GDM1 (cell line): ENCODE results near the gene EFCAB8.
A peak's percentile ranks its signal among the peaks of the same experiment; 100 is the strongest.
"Not testable (repeated sequence)": the region's sequence is repeated elsewhere in the genome, so short reads cannot be mapped to it uniquely, and the experiment has no call there.

ENCODE experiments used
- DNase-seq: peaks from one replicate; lab custom pipeline; 2025; lab: John Stamatoyannopoulos, UW

Gene EFCAB8

DNA sequence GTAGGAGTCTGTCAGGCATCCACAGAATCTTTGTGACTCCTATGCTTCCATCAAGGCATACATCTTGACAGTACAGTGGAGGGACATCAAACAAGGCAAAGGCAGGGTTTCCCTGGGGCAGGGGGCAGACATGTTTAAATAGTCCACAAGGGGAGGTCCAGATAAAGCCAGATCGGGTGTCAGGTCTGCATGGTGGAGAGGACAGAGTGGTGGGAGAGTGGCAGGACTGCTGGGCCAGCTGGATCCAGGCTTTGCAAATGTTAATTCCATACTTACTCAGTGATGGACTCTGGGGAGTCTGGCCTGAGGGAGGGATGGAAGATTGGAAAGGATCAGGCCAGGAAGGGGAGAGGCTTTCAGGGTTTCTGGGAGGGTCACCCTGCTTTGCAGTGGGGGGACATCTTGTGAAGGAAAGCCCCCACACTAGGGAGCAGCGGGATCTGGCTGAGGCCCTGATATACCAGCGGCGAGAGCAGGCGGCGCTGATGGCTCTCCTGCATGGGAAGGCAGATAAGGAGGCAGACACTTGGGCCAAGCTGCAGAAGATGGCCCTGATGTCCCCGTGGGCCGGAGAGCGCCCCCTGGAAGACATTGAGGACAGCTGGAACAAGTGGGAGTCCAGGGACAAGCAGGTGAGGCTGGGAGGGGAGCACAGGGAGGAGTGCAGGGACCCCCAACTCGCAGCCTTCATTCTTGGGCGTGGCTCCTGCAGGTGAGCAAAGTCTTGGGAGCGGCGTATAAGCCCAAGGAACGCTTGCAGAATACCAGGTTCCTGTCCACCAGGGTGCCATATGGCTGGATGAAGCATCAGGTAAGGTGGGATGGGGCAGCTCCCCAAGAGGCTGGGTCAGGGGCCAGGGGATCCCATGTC lies 100.9 kb downstream of the EFCAB8 start:
- no peak for DNase-seq

GRCh38 chr20:32960222-32960518 lies 101.4 kb downstream of the EFCAB8 start:
- no peak for DNase-seq

GRCh38 chr20:32960849-32961731 lies 102.4 kb downstream of the EFCAB8 start:
- no peak for DNase-seq

DNA sequence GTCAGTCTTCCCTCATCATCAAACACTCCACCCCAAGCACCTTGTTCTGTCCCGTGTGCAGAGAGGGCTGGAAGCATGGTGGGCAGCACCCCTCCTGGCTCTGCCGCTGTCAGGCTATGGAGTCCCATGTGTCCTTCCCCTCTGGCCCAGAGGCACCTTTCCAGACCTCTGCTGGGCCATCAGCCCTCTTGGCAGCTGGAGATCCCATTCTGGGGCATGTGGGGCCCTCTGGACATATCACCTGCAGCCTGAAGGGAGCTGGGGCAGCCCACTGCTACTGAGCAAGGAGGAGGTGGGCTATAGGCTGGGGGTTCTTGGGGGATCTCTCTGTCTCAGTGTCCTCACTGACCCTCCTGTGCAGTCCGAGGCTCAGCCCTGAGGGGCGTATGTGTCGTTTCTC lies 103.3 kb downstream of the EFCAB8 start:
- DNase-seq, result no peak

GRCh38 chr20:32962646-32963045 lies 103.9 kb downstream of the EFCAB8 start:
- DNase-seq, result not testable (repeated sequence)

DNA sequence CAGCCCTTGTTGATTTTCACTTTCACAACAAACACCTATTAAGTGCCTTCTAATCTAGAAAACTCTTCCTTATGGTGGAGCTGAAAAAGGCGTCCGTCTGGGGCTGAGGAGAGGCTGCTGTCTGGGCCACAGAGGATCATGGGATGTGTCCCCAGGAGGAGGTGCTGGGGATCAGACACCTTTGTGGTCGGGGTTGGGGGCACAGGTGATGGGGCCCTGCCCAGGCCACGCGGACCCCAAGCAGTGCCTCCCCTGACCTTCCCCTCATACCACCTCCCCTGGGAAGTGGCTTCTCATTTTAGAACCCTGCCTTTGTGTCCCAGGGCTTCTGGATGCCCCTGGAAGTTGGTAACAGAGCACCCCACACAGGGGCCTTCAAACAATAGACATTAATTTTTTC lies 104.5 kb downstream of the EFCAB8 start:
- no peak for DNase-seq

- DNase-seq, result no peak
Measured at GRCh38 chr20:32964575-32964974, 105.9 kb downstream of the EFCAB8 start.

DNA sequence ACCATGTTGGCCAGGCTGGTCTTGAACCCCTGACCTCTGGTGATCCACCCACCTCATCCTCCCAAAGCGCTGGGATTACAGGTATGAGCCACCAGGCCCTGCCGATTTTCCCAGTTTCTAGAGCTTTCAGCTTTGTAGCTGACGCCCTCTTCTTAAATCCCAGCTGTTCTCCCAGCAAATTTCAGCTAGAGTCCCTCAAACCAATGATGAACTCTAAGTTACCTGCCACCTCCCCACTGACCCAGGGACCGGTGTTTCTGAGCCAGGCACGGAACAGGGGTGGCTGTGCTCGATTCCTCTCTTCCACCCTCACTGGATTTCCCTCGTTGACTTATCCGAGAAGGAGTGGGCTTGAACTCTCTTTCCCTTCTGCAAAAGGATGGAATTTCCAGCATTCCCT lies 106.4 kb downstream of the EFCAB8 start:
- DNase-seq, result no peak

- DNase-seq, result no peak
Measured at GRCh38 chr20:32965581-32966373, 107.1 kb downstream of the EFCAB8 start.

DNA sequence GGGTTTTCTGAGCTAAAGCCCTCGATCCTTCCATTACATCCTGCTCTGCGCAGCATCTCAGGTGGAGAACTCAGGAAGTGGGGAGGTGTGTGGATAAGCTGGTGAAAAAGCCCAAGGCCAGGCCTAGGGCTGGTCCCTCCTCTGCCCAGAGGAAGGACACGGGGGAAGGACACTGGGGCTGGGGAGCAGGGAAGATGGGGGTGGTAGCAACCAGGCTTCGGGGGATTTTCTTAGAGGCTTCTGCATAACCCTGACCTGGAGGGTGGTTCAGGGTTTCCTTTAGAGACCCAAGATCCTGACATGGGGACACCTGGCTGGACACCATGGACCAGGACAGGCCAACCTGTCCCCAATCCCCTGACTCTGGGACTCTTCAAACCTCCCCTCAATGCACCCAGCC lies 107.7 kb downstream of the EFCAB8 start:
- no peak for DNase-seq

DNA sequence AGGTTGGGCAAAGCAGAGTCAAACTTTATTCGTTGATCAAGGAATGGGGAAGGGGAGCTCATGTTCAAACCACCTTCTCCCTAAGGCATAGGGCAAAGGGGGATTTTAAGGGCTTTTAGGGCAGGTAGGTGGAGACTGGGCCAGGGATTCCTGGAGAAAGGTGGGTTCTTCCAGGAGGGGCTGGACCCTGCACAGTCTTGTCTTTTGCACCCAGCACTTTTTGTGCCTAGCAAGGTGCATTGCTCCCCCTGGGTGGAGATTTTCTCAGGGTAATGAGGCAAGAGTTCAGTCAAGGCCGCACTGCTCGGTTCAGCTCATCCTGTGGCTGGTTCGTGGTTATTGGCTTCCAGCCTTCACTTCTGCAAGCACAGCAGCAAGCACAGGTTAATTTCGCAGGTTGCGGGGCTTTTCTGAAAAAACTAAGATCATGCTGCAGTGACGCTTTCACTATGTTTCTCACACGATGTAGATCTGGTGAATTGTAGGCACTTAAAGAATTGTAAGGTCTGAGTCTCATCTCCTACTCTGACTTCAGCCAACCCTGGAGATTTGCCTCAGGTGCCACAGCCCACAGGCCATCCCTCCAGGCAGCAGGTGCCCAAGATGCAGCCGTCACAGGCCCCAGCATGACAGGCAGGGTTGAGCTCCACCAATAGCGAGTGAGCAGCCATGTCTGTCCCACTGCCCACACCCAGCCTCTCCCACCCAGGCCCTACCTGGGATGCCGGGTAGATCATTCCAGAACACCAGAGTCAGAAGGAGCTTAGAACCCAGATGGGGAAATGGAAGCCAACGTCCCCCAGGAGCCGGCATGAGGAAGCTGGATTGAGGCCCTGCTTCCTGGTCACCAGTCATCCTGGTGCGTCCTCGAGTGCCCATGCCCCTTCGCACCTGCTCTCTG lies 108.4 kb downstream of the EFCAB8 start:
- peak; percentile 27 for DNase-seq

GRCh38 chr20:32967961-32968457 lies 109.3 kb downstream of the EFCAB8 start:
- DNase-seq, result no peak

DNA sequence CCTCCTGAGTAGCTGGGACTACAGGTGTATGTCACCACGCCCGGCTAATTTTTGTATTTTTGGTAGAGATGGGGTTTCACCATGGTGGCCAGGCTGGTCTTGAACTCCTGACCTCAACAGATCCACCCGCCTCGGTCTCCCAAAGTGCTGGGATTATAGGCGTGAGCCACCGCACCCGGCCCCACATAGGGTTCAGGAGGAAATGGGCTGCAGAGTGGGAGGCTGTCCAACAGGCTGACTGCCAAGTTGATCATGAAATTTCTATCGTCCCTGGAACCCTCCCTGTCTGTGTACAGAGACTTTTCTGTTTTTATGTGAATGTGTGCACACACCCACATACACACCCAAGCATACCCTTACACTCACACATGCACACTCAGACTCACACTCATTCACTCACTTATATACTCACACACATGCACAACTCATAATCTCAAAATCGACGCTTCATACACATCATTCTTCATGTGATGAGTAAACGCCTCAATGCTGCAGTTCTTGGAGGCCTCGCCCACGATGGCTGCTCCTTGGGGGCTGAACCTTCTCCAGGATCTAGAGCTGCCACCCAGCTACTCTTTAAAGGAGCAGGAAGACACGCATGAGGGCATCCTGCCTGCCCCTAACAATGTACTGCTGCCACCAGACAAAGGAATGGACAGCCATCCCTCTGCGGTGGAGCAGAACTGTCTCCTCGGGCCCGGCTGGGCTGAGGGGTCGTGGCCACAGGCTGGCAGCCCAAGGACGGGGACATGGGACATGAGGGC lies 109.9 kb downstream of the EFCAB8 start:
- no peak for DNase-seq

DNA sequence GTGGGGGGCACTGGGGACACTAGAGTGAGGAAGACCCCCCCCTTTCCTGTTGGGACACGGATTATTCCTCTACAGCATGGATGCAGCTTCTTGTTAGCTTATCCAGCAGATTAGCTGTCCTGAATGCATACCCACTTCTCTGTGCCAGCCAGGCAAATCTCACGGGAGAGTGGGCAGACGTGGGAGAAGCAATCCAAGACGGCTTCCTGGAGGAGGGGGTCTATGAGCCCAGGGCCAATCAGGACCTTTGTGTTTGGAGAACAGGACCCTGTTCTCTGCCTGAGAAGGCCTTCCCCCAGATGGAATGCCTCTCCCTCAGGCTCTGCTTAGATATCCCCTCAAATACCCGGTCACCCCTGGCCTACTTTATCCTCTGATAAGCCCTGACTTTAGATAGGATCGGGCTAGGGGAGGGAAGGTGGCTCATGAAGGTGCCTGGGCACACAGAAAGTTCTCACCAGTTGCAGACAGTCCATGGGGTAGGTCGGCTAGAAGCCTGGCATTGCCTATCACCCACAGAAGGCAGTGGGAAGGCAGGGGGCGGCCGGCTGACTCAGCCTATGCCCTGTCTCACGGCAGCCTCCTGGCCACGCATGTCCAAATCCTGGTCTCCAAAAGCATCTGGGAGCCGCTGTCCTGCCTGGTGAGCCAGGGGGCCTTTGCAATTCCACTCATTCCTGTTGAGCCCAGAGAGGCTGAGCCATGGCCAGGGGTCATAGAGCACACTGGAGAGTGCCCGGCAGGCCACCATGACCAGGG lies 110.8 kb downstream of the EFCAB8 start:
- DNase-seq, result no peak

DNA sequence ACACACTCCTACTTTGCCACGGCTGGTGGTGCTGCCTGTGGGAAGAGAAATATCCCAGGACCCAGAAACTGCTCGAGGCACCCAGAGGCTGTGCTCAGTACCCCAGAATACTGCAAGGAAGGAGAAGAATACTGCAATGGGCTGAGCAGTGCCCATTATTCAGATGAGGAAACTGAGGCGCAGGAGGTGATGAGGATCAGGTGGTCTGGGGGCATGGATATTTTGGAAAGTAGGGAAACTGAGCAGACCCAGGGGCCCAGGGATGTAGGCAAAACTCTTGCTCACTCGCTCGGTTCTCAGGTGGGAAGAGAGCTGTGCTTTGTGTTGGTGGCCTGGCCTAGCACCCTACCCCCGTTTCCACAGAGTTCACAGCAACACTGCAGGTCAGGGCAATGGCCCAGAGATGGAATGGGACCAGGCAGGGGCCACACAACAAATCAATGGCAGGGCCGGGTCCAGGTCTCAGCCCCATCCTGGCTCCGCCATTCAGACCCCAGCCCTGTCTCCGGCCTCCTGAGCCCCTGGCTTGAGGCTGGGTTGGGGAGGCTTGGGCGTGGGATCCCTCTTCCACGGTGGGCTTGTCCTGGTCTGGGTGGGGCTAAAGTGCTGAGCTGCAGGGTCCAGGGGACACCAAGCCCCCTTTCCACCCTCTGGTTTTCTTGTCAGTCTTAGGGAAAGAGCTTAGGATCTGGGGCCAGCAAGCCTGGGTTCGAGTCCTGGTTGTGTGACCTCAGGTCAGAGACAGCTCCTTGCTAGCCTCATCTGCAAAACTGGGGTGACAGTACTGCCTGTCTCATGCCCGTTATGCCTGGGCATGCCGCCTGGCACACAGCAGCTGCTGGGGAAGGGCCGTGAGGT lies 111.6 kb downstream of the EFCAB8 start:
- DNase-seq, result no peak

DNA sequence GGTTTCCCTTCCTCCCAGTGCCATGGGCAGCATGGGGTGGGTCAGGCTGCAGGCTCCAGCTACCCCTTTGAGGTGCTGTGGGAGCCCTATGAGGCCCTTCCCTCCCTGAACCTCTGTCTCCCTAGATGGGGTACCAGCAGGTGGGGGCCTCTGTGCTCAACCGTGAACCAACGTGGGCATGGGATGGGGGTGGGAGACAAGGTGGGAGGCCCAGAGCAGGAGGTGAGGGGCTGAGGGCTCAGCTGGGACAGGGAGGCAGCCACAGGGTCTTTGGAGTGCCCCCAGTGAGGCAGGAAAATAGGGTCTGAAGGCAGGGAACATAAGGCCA lies 112.2 kb downstream of the EFCAB8 start:
- DNase-seq, result no peak

DNA sequence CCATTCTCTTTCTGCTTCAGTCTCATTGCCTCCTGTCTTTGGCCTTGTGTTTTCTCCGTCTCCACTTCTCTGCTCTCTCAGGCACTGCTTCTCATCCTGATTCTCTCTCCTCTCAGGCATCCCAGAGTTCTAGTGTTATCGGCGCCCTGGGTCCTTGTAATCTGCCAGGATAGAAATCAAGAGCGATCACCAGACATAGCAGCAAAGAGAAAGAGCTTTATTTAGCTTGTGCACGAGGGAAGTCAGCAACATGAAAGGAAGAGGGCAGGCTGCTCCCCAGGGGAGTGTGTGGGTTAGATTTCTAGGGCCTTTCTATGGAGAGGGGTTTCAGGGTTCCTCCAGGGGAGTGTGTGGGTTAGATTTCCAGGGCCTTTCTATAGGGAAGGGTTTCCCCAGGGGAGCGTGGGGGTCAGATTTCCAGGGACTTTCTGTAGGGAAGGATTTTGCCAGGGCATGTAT lies 113.0 kb downstream of the EFCAB8 start:
- DNase-seq, result no peak

- DNase-seq, result peak; percentile 87
Measured at GRCh38 chr20:32972181-32973076, 113.7 kb downstream of the EFCAB8 start.
